IPS-15b (cell line): ENCODE measurements around the gene IQGAP2.
"Not testable (repeated sequence)": the region's sequence is repeated elsewhere in the genome, so short reads cannot be mapped to it uniquely, and the experiment has no call there.

Experiments
- H3K27me3 ChIP-seq: one replicate; pipeline ENCODE4 v1.6.1; 2013; ENCODE audit warnings: low read length; ENCODE audit not compliant: control insufficient read depth, insufficient read depth
- H3K36me3 ChIP-seq: one replicate; pipeline ENCODE4 v1.6.1; 2013; ENCODE audit warnings: low read length; ENCODE audit not compliant: control insufficient read depth, insufficient read depth
- H3K4me1 ChIP-seq: one replicate; pipeline ENCODE4 v1.6.1; 2013; ENCODE audit warnings: mild to moderate bottlenecking, low read length; ENCODE audit not compliant: control insufficient read depth, insufficient read depth
- H3K4me3 ChIP-seq: one replicate; pipeline ENCODE4 v1.5.1; 2013; ENCODE audit warnings: low read depth, low read length
- H3K9ac ChIP-seq: one replicate; pipeline ENCODE4 v1.6.1; 2013; ENCODE audit warnings: low read depth, mild to moderate bottlenecking, low read length
- H3K9me3 ChIP-seq: one replicate; pipeline ENCODE4 v1.6.1; 2013; ENCODE audit warnings: mild to moderate bottlenecking, low read length; ENCODE audit not compliant: control insufficient read depth, insufficient read depth

IQGAP2 gene

DNA sequence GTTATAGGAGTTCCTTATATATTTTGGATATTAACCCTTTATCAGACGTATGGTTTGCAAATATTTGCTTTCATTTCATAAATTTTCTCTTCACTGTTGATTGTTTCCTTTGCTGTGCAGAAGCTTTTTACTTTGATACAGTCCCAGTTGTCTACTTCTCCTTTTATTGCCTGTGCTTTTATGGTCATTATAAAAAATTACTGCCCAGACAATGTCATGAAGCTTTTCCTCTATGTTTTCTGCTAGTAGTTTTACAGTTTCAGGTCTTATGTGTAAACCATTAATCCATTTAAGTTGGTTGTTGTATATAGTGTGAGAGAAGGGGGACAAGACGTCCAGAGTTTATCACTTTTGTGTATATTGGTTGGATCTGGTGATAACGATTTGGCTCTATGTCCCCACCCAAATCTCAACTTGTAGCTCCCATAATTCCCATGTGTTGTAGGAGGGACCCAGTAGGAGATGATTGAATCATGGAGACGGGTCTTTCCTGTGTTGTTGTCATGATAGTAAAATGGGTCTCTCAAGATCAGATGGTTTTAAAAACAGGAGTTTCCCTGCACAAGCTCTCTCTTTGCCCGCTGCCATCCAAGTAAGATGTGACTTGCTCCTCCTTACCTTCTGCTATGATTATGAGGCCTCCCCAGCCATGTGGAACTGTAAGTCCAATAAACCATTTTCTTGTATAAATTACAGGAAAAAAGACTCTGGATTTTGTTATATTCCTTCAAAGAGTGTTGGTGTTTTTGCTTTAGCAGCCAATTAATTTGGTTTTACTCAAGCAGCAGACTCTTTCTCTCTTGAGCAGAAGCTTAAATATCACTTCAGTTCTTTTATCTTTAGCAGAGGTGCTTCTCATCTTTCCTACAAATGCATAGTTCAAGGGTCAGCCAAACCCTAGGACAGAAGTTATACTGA is 326.5 kb downstream of the IQGAP2 start:
- H3K9me3 ChIP-seq = peaks cover 4% of the 10 kb centered on the region
- H3K9ac ChIP-seq = no peak overlapping the region
- H3K27me3 ChIP-seq = no peaks in the 10 kb centered on the region

DNA sequence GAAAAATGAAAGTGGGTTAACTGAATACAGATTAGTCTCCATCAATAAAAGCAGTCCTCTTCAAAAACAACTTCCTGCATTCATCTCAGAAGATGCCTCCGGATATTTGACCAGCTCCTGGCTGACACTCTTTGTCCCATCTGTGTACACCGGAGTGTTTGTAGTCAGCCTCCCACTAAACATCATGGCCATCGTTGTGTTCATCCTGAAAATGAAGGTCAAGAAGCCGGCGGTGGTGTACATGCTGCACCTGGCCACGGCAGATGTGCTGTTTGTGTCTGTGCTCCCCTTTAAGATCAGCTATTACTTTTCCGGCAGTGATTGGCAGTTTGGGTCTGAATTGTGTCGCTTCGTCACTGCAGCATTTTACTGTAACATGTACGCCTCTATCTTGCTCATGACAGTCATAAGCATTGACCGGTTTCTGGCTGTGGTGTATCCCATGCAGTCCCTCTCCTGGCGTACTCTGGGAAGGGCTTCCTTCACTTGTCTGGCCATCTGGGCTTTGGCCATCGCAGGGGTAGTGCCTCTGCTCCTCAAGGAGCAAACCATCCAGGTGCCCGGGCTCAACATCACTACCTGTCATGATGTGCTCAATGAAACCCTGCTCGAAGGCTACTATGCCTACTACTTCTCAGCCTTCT is 329.4 kb downstream of the IQGAP2 start:
- H3K36me3 ChIP-seq = peaks cover 5% of the 10 kb centered on the region
- no peak overlapping the region for H3K4me3 ChIP-seq
- H3K27me3 ChIP-seq = no peaks in the 10 kb centered on the region
- H3K9me3 ChIP-seq = peaks cover 4% of the 10 kb centered on the region
- no peaks in the 10 kb centered on the region for H3K4me1 ChIP-seq
- H3K9ac ChIP-seq = no peak overlapping the region

More for the DNA sequence above, 326.5 kb downstream of the IQGAP2 start:
- Histone ChIP-seq H3K36me3 (peaks cover 5% of the 10 kb centered on the region), H3K4me1 (no peaks in the 10 kb centered on the region), H3K4me3 (no peak overlapping the region)

DNA sequence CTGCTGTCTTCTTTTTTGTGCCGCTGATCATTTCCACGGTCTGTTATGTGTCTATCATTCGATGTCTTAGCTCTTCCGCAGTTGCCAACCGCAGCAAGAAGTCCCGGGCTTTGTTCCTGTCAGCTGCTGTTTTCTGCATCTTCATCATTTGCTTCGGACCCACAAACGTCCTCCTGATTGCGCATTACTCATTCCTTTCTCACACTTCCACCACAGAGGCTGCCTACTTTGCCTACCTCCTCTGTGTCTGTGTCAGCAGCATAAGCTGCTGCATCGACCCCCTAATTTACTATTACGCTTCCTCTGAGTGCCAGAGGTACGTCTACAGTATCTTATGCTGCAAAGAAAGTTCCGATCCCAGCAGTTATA is 329.9 kb downstream of the IQGAP2 start:
- Histone ChIP-seq H3K4me3 (no peak overlapping the region), H3K9me3 (peaks cover 4% of the 10 kb centered on the region)

DNA sequence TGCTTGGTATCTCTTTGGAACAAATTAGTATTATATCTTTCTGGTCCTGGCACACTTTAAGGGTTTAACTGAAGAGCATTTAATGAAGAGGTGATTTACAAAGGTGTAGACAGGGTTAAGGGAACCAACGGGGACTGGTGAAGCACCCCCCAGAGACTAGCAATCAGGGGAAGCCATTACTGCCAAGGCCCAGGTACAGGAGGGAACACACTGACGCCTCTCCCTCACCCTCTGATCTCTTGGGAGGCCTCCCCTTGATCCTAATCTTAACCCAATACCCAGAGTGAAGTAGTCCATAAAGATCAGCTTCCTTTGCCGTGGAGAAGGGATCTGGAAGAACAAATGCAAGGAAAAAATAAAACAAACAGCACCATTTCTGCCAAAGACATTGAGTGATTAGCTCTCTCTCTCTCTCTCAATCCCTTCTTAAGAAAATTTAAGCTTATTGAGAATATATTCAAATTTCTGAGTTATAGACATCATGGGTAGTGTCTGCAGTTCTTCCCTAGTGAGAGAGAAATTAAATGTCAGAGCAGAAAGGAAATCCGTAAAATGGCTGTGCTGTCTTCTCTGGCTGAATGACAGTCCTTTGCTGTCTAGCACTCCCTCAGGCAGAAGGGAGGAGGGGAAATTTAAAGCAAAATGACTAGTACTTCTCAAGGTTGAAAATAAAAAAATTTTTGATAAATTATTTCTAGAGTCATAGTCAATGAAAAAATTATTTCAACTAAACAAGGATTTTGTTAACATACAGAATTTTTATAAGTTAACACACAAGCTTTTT is 332.9 kb downstream of the IQGAP2 start:
- H3K9ac ChIP-seq = no peak overlapping the region
- no peaks in the 10 kb centered on the region for H3K27me3 ChIP-seq
- no peaks in the 10 kb centered on the region for H3K9me3 ChIP-seq
- H3K4me3 ChIP-seq = no peak overlapping the region
- no peaks in the 10 kb centered on the region for H3K4me1 ChIP-seq
- peaks cover 5% of the 10 kb centered on the region for H3K36me3 ChIP-seq

More for the DNA sequence above, 329.9 kb downstream of the IQGAP2 start:
- H3K9ac ChIP-seq = no peak overlapping the region
- peaks cover 5% of the 10 kb centered on the region for H3K36me3 ChIP-seq
- H3K4me1 ChIP-seq = no peaks in the 10 kb centered on the region
- H3K27me3 ChIP-seq = no peaks in the 10 kb centered on the region

DNA sequence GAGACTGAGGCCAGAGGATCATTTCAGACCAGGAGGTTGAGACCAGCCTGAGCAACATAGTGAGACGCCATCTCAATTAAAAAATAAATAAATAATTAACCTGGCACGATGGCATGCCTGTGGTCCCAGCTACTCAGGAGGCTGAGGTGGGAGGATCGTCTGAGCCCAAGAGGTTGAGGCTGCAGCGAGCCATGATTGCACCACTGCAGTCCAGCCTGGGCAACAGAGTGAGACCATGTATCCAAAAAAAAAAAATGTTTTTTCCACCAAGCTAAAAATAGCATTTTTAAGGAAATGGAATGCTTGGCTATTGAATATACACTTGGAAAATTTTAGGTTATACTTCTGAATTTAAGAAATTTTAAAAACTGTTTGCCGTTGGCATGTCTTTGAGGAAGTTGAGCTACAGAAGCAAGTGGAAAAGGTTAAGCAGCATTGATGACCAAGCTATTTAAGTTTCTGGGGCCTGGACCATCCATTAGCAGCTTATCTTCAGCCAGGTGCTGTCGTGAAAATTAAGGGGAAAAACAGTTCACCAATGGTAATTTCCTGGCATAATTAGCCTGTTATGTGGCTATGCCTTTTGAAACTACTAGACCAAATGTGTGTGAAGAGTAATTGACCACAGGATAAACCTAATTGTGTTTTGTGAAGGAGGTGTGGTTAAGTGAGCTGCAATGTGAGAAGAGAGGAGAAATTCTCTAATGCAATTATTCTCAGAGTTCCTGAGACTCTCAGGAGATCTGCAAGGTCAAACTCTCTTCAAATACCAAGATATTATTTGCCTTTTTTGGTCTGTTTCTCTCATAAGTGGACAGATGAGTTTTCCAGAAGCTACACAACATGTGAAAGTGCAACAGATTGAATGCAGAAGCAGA is 333.8 kb downstream of the IQGAP2 start:
- Histone ChIP-seq H3K36me3 (peaks cover 5% of the 10 kb centered on the region), H3K9ac (no peak overlapping the region), H3K9me3 (no peaks in the 10 kb centered on the region), H3K4me1 (no peaks in the 10 kb centered on the region), H3K4me3 (no peak overlapping the region), H3K27me3 (no peaks in the 10 kb centered on the region)

DNA sequence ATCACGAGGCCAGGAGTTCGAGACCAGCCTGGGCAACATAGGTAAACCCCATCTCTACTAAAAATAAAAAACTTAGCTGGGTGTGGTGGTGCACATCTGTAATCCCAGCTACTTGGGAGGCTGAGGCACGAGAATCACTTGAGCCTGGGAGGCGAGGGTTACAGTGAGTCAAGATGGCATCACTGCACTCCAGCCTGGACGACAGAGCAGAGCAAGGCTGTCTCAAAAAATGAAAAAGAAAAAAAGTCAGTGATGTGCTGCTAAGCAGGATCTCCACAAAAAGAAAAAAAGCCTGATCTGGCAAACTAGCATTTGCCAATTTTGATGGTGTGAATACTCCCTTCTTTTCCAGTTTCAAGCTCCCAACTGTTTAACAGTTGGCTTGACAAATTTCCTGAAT is 334.8 kb downstream of the IQGAP2 start:
- Histone ChIP-seq H3K36me3 (peaks cover 1% of the 10 kb centered on the region), H3K9me3 (no peaks in the 10 kb centered on the region), H3K9ac (no peak overlapping the region)

GRCh38 chr5:76741506-76741905 is 338.4 kb downstream of the IQGAP2 start:
- not testable (repeated sequence) for H3K4me3 ChIP-seq, H3K9ac ChIP-seq, H3K4me1 ChIP-seq, H3K9me3 ChIP-seq, H3K27me3 ChIP-seq, H3K36me3 ChIP-seq

More for the DNA sequence above, 334.8 kb downstream of the IQGAP2 start:
- no peak overlapping the region for H3K4me3 ChIP-seq
- H3K4me1 ChIP-seq = no peaks in the 10 kb centered on the region
- H3K27me3 ChIP-seq = no peaks in the 10 kb centered on the region

- no peaks in the 10 kb centered on the region for H3K36me3 ChIP-seq
- H3K9ac ChIP-seq = no peak overlapping the region
- H3K9me3 ChIP-seq = no peaks in the 10 kb centered on the region
- no peak overlapping the region for H3K4me3 ChIP-seq
- H3K27me3 ChIP-seq = no peaks in the 10 kb centered on the region
- no peaks in the 10 kb centered on the region for H3K4me1 ChIP-seq
Observed at GRCh38 chr5:76742583-76742982, 339.5 kb downstream of the IQGAP2 start.

DNA sequence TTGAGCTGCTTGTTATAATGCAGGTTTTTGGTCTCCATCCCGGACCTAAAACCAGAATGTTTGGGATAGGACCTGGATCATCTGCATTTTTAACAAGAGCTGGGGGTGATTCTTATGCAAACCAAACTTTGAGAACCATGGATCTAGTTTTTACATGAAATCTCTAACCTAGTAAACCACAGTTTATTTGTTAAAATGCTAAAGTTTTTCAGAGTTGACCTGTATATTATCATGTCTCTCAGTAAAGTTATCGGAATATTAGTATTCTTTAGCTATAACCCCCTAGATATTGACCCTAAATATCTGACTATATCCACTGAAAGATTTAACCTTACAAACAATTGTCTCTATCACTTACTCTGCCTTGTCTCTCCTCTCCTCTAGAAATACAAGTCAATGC is 341.5 kb downstream of the IQGAP2 start:
- no peaks in the 10 kb centered on the region for H3K36me3 ChIP-seq

GRCh38 chr5:76745670-76746069 is 342.6 kb downstream of the IQGAP2 start:
- H3K9ac ChIP-seq = no peak overlapping the region
- no peaks in the 10 kb centered on the region for H3K9me3 ChIP-seq
- no peaks in the 10 kb centered on the region for H3K36me3 ChIP-seq
- H3K27me3 ChIP-seq = no peaks in the 10 kb centered on the region
- no peaks in the 10 kb centered on the region for H3K4me1 ChIP-seq
- no peak overlapping the region for H3K4me3 ChIP-seq

More for the DNA sequence above, 341.5 kb downstream of the IQGAP2 start:
- Histone ChIP-seq H3K9ac (no peak overlapping the region), H3K27me3 (no peaks in the 10 kb centered on the region), H3K9me3 (no peaks in the 10 kb centered on the region), H3K4me3 (no peak overlapping the region), H3K4me1 (no peaks in the 10 kb centered on the region)

DNA sequence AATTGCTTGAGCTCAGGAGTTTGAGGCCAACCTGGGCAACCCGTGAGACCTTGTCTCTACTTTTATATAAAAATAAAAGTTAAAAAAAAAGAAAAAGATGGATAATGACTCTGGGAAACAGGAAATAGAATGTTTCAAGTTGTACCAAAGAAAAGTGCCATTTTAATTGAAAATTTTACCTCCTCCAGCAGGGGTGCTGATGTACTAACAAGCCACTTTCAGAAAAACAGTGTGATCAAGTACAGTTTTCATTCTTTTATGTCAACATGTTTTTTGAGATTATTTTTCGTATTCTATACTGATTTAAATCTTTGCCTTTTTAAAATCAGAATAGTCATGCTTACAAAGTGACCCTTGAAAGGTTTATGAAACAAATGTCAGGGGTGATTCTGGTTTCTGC is 343.6 kb downstream of the IQGAP2 start:
- H3K9me3 ChIP-seq = no peaks in the 10 kb centered on the region
- no peaks in the 10 kb centered on the region for H3K36me3 ChIP-seq
- no peaks in the 10 kb centered on the region for H3K4me1 ChIP-seq
- no peak overlapping the region for H3K9ac ChIP-seq
- no peak overlapping the region for H3K4me3 ChIP-seq
- H3K27me3 ChIP-seq = no peaks in the 10 kb centered on the region
